AG20443 (cell line): ENCODE data around the gene PRKCH.
A peak's percentile ranks its signal among the peaks of the same experiment; 100 is the strongest.

Experiments used
- DNase-seq: peaks from one replicate; pipeline ENCODE4 v3.0.0; 2012; ENCODE audit warnings: low spot score, mixed read lengths

The PRKCH gene

GRCh38 chr14:61492474-61492873 lies 171.1 kb downstream of the PRKCH start:
- no peak for DNase-seq

GRCh38 chr14:61493239-61493638 lies 171.9 kb downstream of the PRKCH start:
- DNase-seq = peak; percentile 85

- DNase-seq = no peak
These were observed 172.6 kb downstream of the PRKCH start for GRCh38 chr14:61494018-61494417.

- no peak for DNase-seq
These were observed 174.4 kb downstream of the PRKCH start for GRCh38 chr14:61495809-61496208.

GRCh38 chr14:61498303-61498702 lies 176.9 kb downstream of the PRKCH start:
- DNase-seq = no peak

- peak; percentile 68 for DNase-seq
These were observed 177.4 kb downstream of the PRKCH start for GRCh38 chr14:61498811-61499210.

DNA sequence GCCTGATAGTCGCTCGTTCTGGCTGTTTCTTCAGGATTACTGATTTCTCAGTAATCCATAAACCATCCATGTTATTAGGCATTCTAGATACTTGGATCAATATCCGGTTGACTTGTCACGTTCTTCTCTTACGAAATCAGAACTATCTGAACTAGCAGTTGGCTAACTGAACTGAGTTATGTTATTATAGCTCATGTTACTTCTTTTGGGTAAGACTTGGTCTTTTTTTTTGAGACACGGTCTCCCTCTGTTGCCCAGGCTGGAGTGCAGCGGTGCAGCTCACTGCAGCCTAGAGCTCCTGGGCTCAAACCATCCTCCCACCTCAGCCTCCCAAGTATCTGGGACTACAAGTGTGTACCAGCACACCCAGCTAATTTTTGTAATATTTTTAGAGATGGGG lies 178.6 kb downstream of the PRKCH start:
- no peak for DNase-seq

- no peak for DNase-seq
These were observed 180.5 kb downstream of the PRKCH start for GRCh38 chr14:61501714-61502458.

GRCh38 chr14:61502459-61503093 lies 181.2 kb downstream of the PRKCH start:
- no peak for DNase-seq

GRCh38 chr14:61503167-61503801 lies 181.9 kb downstream of the PRKCH start:
- DNase-seq = no peak

DNA sequence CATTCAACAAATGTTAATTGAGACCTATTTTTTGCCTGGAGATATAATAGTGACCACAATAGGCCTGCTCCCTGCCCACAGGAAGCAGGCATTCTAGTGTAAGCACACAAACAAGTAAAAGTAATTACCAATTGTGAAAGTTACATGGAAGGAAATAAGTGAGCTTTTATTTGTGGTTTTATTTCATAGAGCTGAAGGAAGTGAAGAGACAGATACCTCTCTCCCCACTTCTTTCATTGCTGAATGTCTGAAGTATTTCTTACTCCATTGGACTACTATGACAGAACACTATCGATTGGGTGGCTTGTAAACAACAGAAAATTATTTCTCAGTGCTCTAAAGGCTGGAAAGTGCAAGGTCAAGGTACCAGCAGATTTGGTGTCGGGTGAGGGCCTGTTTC lies 183.5 kb downstream of the PRKCH start:
- no peak for DNase-seq

- no peak for DNase-seq
These were observed 184.7 kb downstream of the PRKCH start for GRCh38 chr14:61505815-61506809.

DNA sequence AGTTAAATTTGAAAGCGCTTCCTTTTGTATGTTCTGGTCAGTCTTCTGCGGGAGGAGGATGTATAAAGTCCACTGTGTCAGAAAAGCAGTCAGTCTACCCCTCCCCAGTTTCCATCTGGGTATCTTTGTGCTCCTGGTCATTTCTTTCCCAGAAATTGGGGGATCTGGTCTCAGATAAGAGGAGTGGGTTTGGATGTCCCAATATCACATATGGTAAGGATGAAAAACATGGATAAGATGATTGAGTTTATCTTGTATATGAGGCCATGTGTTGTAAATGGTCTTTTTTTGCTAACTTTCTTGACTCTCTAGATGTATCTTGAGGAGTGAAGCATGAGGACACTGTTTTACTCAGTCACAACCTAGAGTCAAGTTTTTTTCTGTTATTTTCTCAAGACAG lies 187.1 kb downstream of the PRKCH start:
- no peak for DNase-seq

GRCh38 chr14:61510736-61511557 lies 189.6 kb downstream of the PRKCH start:
- DNase-seq = no peak

GRCh38 chr14:61511558-61511948 lies 190.2 kb downstream of the PRKCH start:
- no peak for DNase-seq

GRCh38 chr14:61512026-61512834 lies 190.9 kb downstream of the PRKCH start:
- peak; percentile 47 for DNase-seq

DNA sequence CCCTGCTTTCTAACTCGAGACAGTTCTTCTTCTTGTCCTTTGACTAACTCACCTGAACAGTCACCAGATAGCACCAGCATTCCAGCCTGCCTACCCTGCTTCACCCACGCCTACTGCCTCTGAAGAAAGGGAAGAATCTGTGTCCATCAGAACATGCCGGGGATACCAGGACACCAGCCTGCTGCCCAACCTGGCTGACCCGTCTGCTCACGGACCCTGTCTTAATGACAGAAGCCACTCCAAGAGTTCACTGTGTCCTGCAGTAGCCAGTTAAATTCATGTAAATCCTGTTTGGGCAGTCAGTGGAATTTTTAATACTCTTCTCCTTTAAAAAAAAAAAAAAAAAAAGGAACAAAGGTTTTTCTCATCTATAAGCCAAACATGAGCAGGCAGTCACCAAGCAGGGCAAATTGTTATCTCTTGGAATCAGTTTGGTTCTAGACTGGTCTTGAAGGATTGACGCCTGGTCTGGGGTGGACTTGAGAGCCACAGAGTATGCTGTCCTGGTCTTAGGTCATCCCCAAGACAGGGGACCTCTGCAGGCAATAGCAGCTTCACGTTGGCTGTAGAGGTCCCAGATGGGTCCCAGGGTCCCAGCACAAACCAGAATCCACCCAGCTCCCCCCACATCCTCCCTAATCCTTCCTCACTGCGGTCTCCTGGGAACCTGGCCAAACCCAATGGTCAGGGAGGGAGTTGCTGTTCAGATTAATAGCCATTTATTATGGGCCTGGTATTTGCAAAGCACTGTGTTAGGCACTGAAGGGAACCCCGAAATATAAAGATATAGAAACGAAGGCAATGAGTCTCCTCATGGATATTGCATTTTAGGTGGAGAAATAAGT lies 192.8 kb downstream of the PRKCH start:
- no peak for DNase-seq

GRCh38 chr14:61514927-61515326 lies 193.5 kb downstream of the PRKCH start:
- no peak for DNase-seq

GRCh38 chr14:61515436-61516117 lies 194.2 kb downstream of the PRKCH start:
- no peak for DNase-seq
